ENCODE results near the gene SEH1L.
"Not testable (repeated sequence)": the region's sequence is repeated elsewhere in the genome, so short reads cannot be mapped to it uniquely, and the experiment has no call there.

The SEH1L gene

GRCh38 chr18:12995952-12996477 is 48.2 kb downstream of the SEH1L start:
- no peak for DNase-seq (ENCODE audit: low read depth)

GRCh38 chr18:12996661-12997292 is 49.0 kb downstream of the SEH1L start:
- no peak for DNase-seq (ENCODE audit: low read depth)

- not testable (repeated sequence) for DNase-seq (ENCODE audit: low read depth)
Measured at GRCh38 chr18:12997330-12997729, 49.5 kb downstream of the SEH1L start.

DNA sequence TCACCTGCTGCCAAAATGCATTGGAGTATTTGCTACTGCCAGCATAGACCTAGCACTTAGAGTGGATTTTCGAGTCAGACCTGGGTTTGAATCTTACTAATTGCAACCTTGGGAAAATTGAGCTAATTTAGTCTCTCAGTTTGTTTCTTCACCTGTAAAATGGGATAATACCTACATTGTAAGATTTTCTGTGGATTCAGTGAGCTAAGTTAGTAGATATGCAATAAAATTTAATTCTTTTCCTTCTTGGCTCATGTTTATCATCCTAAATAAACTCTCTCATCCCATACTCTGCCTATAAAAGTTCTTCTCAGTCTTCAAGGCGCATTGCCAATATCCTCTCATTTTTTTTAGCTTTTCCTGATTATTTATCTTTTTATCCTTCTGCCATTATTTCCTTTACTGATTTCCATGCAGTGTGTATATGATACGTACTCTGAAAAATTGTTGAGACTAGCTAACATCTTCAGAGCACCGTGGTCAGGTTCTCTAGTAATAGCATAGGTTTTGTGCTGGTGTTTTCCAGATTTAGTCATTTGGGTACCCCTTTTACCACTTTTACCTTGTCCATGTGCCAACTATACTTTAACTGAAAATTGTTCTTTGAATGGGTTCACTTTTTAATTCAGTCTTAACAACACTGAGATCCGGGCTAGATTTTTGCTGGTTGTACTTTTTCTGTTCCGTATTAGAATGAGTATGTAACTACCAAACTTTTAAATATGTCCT is 50.7 kb downstream of the SEH1L start:
- DNase-seq (ENCODE audit: low read depth) = no peak

GRCh38 chr18:13003466-13003896 is 55.7 kb downstream of the SEH1L start:
- no peak for DNase-seq (ENCODE audit: low read depth)

- no peak for DNase-seq (ENCODE audit: low read depth)
Measured at GRCh38 chr18:13004396-13004795, 56.6 kb downstream of the SEH1L start.

DNA sequence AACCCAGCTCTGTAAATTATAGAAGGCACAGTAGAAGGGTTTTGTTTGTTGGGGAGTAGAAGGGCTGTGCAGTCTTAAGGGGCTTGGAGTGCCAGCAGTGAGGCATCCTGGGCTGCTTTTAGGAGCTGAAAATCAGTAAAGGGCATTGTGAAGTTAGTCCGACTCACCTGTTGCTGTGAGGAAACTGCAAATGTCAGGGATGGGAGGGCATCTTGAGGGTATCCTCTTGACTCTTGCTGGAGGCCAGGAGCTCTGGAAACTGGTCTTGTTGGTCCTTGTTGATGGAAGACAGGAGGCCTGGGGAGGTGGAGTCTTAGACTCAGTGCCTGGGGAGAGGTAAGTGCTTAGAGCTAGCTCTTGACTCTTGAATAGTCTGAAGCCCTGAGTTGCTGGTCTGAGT is 57.5 kb downstream of the SEH1L start:
- no peak for DNase-seq (ENCODE audit: low read depth)

- no peak for DNase-seq (ENCODE audit: low read depth)
Measured at GRCh38 chr18:13006531-13007247, 58.9 kb downstream of the SEH1L start.

DNA sequence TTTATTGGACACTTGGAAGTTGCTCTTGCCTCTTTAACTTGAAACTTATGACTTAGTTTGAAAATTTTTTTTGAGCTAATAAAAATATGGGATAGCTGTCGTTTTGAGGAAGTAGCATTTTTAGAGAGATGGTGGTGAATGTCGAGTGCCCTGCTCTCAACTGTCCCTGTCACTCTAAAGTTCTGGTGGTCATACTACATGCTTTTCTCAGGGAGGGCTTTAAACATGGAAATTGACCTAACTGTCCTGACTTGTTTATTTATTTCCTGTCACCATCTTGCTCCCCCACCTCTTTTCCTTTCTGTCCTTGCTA is 59.4 kb downstream of the SEH1L start:
- no peak for DNase-seq (ENCODE audit: low read depth)

DNA sequence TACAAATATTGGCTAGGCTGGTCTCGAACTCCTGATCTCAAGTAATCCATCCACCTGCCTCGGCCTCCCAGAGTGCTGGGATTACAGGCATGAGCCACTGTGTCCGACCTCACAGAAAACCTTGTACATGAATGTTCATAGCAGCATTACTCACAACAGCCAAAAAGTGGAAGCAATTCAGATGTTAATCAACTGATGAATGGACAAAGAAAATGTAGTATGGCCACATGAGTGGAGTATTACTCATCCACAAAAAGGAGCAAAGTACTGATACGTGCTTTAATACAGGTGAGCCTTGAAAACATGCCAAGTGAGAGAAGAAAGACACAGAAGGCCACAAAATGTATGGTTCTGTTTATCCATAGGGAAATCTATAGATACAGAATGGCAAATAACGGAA is 63.9 kb downstream of the SEH1L start:
- no peak for DNase-seq (ENCODE audit: low read depth)

DNA sequence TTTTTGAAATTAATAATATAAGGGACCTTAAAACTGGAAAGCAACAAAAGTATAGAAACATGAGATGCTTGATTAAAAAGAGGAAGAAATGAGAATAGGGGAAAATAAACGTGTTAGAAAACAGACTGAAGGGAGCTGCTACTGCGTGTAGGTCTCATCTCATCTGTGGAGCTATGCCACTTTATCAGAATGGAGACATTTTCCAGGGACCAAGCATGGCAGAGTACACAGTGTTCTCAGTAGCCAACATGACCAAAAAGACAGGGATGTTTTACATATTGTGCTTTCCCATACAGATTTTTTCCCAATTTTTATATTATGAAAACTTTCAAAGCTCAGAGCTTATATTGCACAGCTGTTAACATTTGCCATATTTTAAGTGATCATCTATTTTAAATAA is 66.4 kb downstream of the SEH1L start:
- no peak for DNase-seq (ENCODE audit: low read depth)

DNA sequence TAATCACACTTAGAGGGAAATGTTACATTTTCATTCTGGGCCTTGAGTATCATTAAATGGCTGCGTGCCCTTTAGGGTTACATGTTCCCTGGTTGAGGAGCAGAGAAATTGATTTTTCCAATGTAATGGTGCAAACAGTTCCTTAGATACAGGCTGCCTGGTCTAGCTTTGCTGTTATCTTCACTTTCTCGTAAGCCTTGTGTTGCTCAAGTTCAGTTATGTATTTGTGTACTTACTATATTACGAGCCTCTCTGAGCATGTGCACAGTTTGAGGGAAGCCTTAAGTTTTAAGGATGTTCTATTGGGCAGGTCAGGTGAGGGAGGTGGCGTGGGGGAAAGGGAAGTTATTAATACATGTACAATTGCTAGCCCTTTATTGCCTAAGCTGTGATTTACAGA is 67.0 kb downstream of the SEH1L start:
- DNase-seq (ENCODE audit: low read depth) = no peak

DNA sequence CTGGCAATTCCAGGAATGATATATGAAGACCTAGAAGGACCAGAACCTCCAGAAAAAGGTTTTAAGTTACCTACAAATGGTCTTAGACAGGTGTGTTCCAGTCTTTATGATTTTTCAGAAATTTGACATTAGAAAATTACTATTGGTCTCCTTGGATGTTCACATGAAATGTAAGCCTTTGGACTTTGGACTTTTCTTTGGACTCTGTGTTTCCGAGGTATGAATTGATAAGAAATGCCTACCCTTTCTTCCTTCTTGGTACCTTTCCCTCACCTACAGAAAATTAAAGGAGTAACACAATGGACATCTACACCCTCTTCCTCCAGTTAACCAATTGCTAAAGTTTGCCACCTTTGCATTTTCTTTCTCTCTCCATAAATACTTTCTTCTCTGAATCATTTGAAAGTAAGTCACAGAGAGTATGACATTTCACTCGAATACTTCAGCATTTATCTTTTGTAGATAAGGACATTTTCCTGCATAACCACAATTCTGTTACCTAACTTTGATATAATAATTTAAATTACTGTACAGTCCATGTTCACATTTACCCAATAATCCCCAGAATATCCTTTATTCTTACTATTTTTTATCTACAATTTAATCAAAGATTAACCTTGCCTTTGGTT is 69.5 kb downstream of the SEH1L start:
- no peak for DNase-seq (ENCODE audit: low read depth)

DNA sequence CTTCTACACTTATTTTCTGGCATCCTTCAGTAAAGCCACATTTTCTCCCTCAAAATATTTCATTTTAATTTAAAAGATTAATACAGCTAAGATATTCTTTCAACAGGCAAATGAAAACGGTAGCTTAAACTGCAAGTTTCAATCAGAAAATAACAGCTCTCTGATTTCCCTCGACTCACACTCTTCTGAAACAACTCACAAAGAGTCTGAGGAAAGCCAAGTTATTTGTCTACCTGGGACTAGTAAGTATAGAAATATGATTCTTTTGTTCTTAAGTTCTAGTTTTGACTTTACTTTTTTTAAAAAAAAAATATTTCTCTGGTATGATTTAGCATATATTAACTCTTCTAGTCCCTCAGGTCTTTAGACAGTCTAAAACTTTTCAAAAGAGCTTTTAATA is 70.6 kb downstream of the SEH1L start:
- DNase-seq (ENCODE audit: low read depth) = no peak

GRCh38 chr18:13019301-13019700 is 71.5 kb downstream of the SEH1L start:
- DNase-seq (ENCODE audit: low read depth) = no peak

- DNase-seq (ENCODE audit: low read depth) = no peak
Measured at GRCh38 chr18:13022644-13023043, 74.8 kb downstream of the SEH1L start.

DNA sequence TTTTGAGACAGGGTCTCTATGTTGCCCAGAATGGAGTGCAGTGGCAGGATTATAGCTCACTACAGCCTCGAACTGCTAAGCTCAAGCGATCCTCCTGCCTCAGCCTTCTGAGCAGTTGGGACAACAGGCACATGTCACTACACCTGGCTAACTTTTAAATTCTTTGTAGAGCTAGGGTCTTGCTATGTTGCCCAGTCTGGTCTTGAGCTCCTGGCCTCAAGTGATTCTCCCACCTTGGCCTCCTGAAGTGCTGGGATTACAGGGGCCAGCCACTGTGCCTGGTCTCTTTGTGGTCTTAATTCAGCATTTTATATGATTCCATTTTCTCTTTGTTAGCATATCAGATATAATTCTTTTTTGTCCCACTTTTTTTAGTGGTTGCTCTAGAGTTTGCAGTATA is 77.4 kb downstream of the SEH1L start:
- DNase-seq (ENCODE audit: low read depth) = no peak

DNA sequence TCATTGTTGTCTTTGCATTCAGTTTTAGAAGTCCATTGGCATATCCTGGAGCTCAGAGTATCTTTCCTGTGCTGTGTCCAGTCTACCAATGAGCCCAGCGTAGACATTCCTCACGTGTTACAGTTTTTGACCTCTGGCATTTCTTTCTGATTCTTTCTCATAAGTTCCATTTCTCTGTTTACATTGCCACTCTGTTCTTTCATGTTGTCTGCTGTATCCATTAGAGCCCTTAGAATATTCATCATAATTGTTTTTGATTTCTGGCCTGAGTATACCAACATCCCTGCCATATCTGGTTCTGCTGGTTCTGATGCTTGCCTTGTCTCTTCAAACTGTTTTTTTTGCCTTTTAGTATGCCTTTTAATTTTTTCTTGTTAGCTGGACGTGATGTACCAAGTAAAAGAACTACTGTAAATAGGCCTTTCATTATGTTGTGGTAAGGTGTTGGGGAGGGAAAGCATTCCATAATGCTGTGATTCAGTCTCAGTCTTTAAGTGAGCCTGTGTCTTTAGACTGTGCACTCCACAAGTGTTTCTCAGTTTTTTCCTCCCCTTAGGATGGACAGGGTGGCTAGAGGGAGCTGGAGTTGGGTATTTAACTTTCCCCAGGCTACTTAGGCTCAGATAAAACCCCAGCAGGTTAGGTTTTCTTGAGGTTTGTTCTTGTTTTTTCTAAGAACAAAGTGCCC is 78.9 kb downstream of the SEH1L start:
- no peak for DNase-seq (ENCODE audit: low read depth)

DNA sequence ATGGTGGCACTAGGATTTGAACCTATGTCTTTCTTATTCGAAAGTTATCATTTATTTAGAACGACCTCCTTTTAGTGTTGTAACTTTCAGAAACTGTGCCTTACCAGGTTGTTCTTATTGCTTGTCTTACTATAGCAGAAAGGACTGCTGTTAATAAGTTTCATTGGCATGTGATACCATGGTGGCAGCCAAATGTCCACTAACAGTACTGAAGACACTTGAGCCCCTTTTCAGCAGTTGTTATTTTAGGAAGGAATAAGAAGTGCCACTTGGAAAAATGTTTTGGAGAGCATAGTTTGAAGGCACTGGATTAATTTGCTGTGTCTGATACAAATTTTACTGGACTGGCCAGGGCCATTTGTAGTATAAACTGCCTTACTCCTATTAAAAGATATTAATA is 81.1 kb downstream of the SEH1L start:
- no peak for DNase-seq (ENCODE audit: low read depth)

GRCh38 chr18:13032173-13032572 is 84.4 kb downstream of the SEH1L start:
- DNase-seq (ENCODE audit: low read depth) = no peak

GRCh38 chr18:13035249-13035914 is 87.6 kb downstream of the SEH1L start:
- DNase-seq (ENCODE audit: low read depth) = no peak

All from CMK (cell line).